GM18907 (cell line): ENCODE results near the gene ENTPD7.

Experiments used
- ATAC-seq: cut with Tn5 transposase; IDR thresholded peaks from one replicate; pipeline ENCODE4 v1.9.1; 2021; ENCODE audit warnings: mild to moderate bottlenecking, moderate library complexity; ENCODE audit not compliant: unreplicated experiment

The ENTPD7 gene

DNA sequence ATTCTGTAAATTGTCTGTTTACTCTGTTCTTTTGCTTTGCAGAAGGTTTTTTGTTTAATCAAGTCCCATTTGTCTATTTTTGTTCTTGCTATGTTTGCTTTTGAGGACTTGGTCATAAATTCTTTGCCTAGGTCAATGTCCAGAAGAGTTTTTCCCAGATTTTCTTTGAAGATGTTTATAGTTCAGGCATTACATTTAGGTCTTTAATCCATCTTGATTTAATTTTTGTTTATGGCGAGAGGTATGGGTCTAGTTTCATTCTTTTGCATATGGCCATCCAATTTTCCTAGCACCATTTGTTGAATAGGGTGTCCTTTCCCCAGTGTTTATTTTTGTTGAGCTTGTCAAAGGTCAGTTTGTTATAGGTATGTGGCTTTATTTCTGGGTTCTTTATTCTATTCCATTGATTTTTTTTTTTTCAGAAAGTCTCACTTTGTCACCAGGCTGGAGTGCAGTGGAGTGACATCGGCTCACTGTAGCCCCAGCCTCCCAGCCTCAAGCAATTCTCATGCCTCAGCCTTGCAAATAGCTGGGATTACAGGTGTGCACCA, 11.6 kb upstream of the ENTPD7 start:
- no peak for ATAC-seq

DNA sequence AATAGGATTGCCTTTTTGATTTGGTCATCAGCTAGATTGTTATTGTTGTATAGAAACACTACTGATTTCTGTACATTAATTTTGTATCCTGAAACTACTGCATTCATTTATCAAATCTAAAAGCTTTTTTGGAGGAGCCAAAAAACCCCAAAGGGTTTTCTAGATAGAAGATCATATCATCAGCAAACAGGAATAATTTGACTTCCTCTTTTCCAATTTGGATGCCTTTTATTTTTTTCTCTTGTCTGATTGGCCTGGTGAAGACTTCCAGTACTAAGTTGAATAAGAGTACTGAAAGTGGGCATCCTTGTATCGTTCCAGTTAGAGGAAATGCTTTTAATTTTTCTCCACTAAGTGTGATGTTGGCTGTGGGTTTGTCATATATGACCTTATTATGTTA, 10.6 kb upstream of the ENTPD7 start:
- ATAC-seq, result no peak

DNA sequence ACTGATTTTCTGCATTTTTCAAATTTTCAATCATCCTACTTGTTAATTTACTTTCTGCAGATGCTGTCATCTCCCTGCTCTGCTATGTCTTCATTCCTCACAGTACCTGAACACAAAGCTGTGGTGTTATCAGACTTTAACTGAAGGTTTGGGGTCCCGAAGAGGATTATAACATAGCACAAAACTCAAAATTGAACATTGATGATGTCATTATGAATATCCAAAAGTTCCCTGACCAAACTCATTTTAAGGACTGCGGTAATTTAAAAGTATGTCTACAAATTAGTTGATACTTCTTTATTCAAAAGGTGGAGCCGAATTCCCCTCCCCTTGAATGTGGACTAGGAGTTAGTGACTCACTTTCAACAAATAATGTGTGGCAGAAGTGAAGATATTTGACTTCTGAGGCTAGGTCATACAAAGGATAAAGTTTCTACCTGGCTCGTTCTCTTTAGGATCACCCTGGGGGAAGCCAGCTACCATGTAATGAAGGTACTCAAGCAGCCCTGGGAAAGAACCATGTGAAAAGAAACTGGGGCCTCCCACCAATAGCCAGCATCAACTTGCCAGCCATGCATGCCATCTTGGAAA, 6.4 kb upstream of the ENTPD7 start:
- ATAC-seq, result no peak

DNA sequence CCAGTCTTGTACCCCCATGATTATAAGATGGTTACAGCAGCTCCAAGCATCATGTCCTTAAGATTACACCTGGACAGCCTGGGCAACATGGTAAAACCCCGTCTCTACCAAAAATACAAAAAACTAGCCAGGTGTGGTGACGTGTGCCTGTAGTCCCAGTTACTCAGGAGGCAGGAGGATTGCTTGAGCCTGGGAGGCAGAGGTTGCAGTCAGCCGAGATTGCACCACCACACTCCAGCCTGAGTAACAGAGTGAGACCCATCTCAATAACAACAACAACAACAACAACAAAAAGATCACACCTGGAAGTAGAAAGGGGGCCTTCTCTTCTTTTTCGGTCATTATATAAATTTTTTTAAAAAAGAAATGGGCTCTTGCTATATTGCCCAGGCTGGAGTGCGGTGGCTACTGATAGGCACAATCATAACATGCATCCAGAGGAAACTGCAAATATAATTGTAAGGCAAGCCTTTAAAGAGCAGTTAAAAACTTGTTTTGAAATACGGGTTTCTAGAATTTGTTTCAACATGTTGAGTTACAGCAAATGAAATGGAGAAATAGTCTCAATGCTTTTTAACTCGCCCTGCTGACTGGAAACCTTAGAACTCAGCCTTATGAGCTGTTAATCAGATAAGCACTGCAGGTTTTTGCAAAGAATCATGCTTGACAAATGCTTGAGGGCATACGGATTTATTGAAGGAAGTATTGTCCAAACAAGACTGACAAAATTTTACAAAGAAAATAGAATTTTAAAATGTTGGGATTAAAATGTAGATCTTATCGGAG, 4.7 kb upstream of the ENTPD7 start:
- no peak for ATAC-seq

DNA sequence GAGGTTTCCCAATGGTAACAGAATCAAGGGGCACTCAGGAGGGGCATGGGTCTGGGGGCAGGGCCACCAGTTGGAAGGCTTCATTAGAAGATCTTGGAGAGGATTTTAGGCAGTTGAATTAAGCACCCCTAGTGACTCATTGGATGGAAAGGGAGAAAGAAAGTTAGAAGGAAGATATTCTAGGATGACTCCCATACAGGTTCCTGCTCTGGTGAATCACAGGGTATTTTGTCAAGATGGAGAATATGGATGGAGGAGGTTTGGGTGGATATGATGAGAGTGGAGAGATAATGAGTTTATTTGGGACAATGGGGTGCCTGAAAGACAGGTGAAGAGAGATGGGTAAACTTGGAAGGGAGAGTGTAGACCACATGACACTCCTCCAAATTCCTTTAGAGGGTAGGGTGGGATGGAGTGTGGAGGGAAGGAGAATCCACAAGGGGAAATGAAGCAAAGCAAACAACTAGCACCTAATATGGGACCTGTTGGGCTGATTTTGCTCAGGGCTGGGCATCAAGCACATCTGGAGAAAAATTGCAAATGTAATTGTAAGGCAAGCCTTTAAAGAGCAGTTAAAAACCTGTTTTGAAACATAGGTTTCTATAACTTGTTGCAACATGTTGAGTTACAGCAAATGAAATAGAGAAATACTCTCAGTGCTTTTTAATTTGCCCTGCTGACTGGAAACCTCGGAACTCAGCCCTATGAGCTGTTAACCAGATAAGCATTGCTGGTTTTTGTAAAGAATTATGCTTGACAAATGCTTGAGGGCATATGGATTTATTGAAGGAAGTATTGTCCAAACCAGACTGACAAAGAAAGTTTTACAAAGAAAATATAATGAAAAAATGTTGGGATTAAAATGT, 2.9 kb upstream of the ENTPD7 start:
- ATAC-seq, result no peak

DNA sequence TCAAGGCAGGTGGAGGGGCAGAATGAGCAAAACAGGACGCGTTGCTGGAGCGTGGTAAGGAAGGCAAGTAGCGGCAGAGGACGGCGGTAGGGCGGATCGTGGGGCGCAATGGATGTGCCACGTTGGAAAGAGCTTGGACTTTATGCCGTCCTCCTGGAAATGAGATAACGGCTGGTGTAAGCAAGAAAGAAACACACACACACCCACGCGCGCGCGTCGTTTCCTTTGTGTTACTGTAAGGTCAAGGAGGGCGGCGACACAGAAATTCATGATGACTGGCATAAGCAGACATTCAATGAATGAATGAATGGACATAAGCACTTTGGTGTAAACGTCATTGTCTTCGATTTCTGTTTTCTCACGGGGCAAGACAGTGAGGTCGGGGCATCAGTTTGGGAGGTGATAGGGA, 683 bp upstream of the ENTPD7 start:
- no peak for ATAC-seq

DNA sequence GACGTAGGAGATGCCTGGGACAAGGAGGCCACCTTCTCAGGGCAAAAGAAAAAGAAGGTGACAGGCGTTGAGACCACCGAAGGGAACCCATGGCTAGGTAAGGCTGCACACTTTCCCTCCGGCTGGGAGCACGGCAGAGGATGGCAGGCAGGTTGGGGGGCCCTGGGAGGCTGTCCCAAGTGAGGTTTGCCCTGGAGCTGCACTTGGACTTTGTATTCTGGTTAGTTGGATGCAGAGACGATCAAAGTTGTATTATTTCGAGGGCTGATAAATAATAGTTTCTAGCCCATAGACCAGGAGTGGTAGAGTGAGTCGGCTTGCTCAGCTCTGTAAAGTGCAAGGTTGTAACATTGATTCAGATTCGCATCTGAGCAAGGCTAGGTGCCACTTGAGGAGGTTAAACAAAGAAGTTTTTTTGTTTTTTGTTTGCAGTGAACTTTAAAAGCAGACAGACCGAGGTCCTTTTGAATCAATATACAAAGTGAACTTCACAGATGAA, 608 bp downstream of the ENTPD7 start:
- no peak for ATAC-seq

DNA sequence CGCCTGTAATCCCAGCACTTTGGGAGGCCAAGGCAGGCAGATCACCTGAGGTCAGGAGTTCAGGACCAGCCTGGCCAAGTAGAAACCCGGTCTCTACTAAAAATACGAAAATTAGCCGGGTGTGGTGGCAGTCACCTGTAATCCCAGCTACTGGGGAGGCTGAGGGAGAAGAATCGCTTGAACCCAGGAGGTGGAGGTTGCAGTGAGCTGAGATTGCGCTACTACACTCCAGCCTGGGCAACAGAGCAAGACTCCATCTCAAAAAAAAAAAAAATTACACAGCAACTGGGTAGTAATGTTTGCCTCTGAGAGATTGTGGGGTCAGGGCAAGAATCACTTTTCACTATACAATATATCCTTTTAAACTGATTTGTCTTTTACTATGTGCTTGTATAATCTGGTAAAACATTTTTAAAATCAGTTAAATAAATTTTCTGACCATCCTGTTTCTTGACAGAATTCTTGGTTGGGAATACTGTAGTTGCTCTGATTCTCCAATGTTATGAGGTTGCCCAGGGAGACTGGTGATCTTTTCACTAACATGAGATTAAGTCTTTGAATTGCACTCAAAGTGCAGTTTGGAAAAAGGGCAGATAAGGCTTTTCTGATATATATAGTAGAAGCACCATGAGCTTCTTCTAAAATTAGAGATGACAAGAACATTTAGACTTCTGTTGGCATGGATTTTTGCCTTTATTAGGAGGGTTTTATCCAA, 1.5 kb downstream of the ENTPD7 start:
- ATAC-seq, result no peak

DNA sequence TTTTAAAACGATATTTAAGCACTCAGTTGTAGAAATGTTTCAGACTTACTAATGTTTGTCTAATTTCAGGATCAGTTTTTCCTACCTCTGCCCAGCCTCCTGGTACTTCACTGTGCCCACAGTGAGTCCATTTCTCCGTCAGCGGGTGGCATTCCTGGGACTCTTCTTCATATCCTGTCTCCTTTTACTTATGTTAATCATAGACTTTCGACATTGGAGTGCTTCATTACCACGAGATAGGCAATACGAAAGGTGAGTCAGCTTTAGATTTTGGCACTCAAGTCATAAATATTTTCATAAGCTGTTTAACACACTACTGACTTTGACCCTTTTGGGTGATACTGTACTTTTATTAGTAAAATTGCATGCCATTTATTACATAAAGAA, 2.1 kb downstream of the ENTPD7 start:
- no peak for ATAC-seq

DNA sequence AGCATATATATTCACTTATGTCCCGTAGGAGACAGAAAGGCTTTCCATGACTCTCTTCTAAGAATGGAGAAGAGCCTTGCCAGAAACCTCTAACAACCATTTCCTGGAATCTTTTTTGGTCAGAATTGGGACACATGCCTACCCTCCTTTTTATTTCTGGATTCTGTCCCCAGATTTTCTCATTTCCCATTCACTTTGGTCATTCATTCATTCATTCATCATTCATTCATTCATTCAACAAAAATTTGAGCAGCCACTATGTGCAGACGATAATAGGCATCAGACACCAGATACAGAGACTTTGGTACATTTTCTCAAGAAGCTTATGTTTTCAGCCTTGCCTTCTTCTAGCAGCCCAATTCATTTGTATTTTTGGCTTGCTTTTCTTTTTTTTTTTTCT, 6.0 kb downstream of the ENTPD7 start:
- no peak for ATAC-seq

DNA sequence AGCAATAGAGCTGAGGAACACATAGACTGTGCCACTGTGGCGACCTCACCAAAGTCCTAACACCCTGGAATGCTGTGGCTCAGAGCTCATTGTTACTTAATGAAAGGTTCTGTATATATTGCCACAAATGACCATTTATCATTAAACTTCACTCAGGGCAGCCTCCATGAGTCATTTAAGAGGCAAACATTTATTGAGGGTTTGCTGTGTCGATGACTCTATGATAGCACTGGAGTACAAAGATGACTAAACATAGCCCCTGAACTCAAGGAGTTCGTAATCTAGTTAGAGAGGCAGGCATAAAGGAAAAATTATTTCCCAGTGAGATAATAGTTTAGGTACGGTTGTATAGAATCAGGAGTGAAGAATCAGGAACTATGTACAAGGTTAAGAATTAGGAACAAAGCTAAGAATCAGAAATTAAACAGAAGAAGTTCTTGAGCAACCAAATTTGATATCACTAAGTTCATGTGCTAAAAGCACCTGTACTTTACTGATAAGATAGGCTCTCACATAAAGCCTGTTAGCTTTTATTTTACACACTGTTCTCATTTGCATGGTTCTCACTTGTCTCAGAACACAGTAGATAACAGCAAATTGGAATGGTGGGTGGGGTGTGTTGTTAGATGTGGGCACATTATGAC, 7.9 kb downstream of the ENTPD7 start:
- no peak for ATAC-seq

DNA sequence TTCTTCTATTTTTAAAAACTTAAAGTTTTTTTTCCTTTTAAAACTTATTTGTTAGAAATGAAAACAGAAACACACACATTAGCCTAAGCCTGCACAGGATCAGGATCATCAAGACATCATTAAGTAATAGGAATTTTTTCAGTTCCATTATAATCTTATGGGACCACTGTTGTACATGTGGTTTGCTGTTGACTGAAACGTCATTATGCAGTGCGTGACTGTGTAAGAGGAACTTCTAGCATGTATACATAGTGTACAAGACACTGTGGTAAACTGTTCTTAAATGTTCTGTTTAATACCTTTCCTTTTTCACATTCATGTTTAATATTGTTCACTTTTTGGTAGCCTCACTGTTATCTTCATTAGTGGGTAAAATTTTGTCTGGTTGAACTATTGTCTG, 12.1 kb downstream of the ENTPD7 start:
- ATAC-seq, result no peak

DNA sequence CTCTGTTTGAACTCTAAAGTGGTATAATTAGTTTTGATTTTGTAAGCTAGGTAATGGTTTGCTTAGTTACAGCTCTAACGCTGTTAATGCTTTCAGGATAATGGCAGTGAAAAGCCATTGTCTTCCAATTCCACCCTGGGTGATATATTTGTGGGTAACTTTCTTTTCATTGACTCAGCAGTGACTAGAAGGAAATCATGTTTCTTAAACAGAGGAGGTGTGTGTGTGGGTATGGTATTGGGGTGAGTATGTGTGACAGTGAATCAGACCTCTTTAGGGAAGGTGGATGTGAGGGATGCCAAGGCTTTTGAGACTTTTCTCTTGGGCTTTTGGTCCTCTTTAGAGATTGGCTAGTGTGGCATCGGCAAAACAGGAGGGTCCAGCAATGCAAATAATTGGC, 13.6 kb downstream of the ENTPD7 start:
- ATAC-seq, result no peak

DNA sequence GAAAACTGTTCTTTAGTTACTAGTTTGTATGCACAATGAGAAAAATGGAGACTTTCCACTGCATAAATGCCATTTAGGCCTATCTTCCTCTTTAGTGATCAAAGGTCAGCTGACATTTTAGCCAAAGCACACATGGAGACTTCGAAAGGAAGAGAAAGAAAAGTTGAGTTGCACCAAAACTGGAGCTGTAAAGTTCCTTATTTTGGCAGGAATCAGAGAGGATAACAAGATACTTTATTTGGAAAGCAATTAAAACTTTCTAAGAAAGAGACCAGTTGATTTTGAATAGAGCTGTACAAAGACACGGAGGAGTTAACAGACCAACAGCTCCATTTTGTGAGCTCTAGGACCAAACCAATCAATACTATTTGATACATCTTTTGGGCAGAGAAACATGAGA, 14.2 kb downstream of the ENTPD7 start:
- ATAC-seq, result no peak

DNA sequence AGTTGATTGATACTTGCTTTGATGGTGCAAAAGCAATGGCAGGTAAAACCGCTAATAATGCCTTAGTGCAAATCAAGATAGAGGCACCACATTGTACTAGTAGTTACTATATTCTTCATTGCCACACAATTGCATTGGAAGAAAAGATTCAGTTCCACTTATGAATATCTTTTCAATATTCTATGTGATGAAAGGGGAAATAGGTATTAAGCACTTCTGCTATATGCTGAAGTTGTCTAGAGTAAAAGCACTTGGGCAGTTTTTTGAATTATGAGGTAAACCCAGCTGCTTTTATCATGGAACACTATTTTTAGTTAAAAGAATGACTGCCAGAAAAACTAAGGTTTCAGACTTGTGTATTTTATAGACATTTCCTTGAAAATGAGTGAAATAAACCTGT, 15.5 kb downstream of the ENTPD7 start:
- no peak for ATAC-seq

DNA sequence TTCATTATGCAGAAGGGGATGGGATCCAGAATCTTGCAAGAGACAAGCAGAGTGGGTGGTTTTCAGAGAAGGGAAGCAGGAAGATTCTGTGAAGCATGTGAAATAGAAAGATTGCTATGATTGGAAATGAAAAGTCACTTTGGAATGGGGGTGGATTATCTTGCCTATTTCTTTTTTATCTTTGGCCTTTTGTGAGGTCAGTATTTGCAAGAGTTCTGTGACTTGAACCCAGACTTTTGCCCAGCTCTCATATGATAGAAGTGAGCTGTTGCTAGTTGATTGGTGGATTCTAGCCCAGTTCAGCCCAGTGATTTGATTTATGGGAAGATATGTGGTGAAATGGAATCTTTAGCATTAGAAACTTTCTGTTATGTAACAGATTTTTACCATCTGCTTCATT, 17.1 kb downstream of the ENTPD7 start:
- ATAC-seq, result no peak

DNA sequence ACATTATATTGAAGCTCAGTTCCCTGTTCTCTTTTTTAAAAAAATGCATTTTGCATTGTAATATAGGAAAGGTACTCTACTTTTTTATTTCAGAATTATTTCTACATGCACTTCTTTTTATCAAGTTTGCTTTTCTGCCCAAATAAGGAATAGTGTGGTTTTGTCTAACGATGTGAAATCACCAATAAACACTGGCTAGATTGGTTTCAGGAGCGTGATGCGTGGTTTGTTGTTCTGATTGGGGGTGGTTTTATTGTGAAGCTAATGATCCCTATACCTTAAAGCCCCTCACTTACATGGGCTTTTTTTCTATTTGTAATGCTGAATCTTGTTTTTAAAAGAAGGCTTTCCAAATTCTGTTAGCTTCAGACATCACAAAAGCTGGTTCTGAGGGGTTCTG, 17.6 kb downstream of the ENTPD7 start:
- no peak for ATAC-seq

DNA sequence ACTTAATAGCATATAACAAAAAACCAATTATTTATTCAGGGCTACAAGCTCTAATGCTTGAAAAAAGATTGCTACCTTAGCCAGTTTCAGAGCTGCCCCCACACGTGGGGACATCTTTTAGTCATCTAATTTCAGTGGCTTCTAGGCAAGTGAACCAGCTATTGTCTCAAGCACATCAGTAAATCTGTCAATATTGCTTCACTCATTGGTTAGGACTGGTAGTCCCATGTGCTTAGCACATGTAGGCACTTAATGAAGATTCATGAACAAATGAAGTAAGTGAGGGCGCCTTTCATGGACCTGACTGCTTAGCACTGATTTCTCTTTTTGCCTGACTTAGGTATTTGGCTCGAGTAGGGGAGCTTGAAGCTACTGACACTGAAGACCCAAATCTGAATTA, 19.6 kb downstream of the ENTPD7 start:
- ATAC-seq, result no peak

DNA sequence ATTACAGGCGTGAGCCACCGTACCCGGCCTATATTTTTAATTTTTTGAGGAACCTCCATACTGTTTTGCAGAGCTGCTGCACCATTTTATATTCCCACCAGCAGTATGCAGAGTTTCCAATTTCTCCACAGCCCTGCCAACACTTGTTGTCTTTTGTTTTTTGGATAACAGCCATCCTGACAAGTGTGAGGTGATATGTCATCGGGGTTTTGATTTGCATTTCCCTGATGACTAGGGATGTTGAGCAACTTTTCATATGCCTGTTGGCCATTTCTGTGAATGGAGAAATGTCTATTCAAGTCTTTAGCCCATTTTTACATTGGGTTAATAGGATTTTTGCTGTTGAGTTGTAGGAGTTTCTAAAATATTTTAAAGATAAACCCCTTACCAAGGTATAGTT, 22.2 kb downstream of the ENTPD7 start:
- ATAC-seq, result no peak

DNA sequence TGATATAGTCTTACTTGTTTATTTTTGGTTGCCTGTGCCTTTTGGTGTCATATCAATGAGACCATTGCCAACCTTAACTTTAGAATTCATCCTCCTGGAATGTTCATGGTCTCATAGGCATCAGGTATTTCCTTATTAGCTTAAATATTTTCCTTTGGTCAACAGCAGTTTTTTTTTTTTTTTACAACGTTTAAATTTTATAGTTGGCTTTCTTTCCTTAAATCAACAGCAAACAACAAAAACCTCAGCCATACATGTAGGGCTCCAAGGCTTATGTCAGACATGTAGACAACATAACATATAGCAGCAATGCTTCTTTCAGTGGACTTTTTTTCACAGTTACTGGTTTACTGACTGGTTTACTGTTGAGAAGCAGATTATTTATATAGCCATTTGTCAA, 22.7 kb downstream of the ENTPD7 start:
- no peak for ATAC-seq
